HCT116 (cell line): ENCODE data around the gene GPI. TPM values are rescaled to one million over a fixed set of nuclear protein-coding genes. Genes with fewer than 3 reads are reported as not detected.

Source experiments
- ATAC-seq: fragments of 200-7000 bp; cut with Tn5 transposase; 2 replicates; pipeline ENCODE4 v1.9.1; 2020; ENCODE audit warnings: mild to moderate bottlenecking, moderate library complexity
- BruUV-seq: library from RNA; stranded (reverse); fragments of 400-500 nt; replicated peaks from 2 replicates; lab custom pipeline; 2021; lab: Mats Ljungman, UMichigan
- CTCF ChIA-PET: fragments of 300-600 bp; sonication (Branson Sonifier 250); formaldehyde crosslinking; loops from one replicate; lab custom pipeline; 2021; ENCODE audit warnings: antibody characterized with exemption; lab: Charles Lee
- POLR2A ChIA-PET: fragments of 300-600, 350-600 bp; sonication (Branson Sonifier 250); formaldehyde crosslinking; loops from one replicate; lab custom pipeline; 2021; ENCODE audit warnings: antibody characterized with exemption; lab: Charles Lee
- RAD21 ChIA-PET, 2 experiments: fragments of 300-600 bp; sonication (Branson Sonifier 250); formaldehyde crosslinking; loops; one replicate each; lab custom pipeline; 2023; ENCODE audit warnings: low total read pairs in 2 of 2; ENCODE audit not compliant: uncharacterized antibody in 2 of 2, unreplicated experiment in 2 of 2, low non-redundant PET in 1 of 2; lab: Charles Lee
- DNase-seq: peaks from one replicate; pipeline ENCODE4 v3.0.0-alpha.2; 2010; ENCODE audit warnings: low read depth, low spot score
- H2AFZ ChIP-seq: fragments of 200-600 bp; shearing (Covaris generic), sonication (generic); 2 replicates; pipeline ENCODE4 v1.6.1; 2017; ENCODE audit warnings: low read depth, mixed run types, mixed read lengths, antibody characterized with exemption, low read length; ENCODE audit not compliant: poor library complexity, severe bottlenecking
- H3K27ac ChIP-seq: 2 replicates; pipeline ENCODE4 v1.5.1; 2012; ENCODE audit warnings: low read depth, low read length
- H3K27me3 ChIP-seq: fragments of 200-600 bp; sonication (generic); 2 replicates; pipeline ENCODE4 v1.6.1; 2016; ENCODE audit warnings: mixed run types, low read length, mixed read lengths; ENCODE audit not compliant: insufficient read depth
- H3K36me3 ChIP-seq, 2 experiments: fragments of 200-500 bp in 1 of 2; fragments of 200-600 bp in 1 of 2; sonication (Bioruptor generic) in 1 of 2; sonication (generic) in 1 of 2; 2 replicates each; pipeline versions ENCODE4 v1.5.1 to v1.6.1; 2014 to 2016; ENCODE audit warnings: low read length in 2 of 2, inconsistent platforms in 1 of 2, mixed read lengths in 1 of 2, mixed run types in 1 of 2; ENCODE audit not compliant: insufficient read depth in 2 of 2, control insufficient read depth in 1 of 2
- H3K4me1 ChIP-seq, 2 experiments: fragments of 200-600 bp in 1 of 2; sonication (generic) in 1 of 2; 2 replicates each; pipeline versions ENCODE4 v1.5.1 to v1.6.1; 2012 to 2017; ENCODE audit warnings: low read length in 2 of 2, inconsistent platforms in 1 of 2, mild to moderate bottlenecking in 1 of 2, mixed read lengths in 1 of 2, mixed run types in 1 of 2, moderate library complexity in 1 of 2; ENCODE audit not compliant: insufficient read depth in 2 of 2, control insufficient read depth in 1 of 2
- H3K4me2 ChIP-seq: fragments of 200-600 bp; sonication (generic); 2 replicates; pipeline ENCODE4 v1.6.1; 2017; ENCODE audit warnings: mixed run types, low read length, mixed read lengths
- H3K4me3 ChIP-seq, 2 experiments: fragments of 200-600 bp in 1 of 2; sonication (generic) in 1 of 2; replicated peaks in 1 of 2; 2 replicates each; pipeline ENCODE4 v1.5.1; 2011 to 2016; ENCODE audit warnings: low read length in 2 of 2, control low read depth in 1 of 2, low read depth in 1 of 2, mild to moderate bottlenecking in 1 of 2, mixed read lengths in 1 of 2, mixed run types in 1 of 2
- H3K79me2 ChIP-seq: fragments of 200-600 bp; sonication (generic); 2 replicates; pipeline ENCODE4 v1.6.1; 2017; ENCODE audit warnings: mild to moderate bottlenecking, mixed run types, low read length, moderate library complexity, mixed read lengths; ENCODE audit not compliant: insufficient read depth
- H3K9ac ChIP-seq: fragments of 200-600 bp; sonication (generic); 2 replicates; pipeline ENCODE4 v1.6.1; 2016; ENCODE audit warnings: low read length, mixed read lengths
- H3K9me2 ChIP-seq: fragments of 200-600 bp; sonication (generic), shearing (Covaris generic); 2 replicates; pipeline ENCODE4 v1.6.1; 2017; ENCODE audit warnings: mixed run types, mild to moderate bottlenecking, moderate library complexity; ENCODE audit not compliant: insufficient read depth
- H3K9me3 ChIP-seq, 2 experiments: fragments of 200-500 bp in 1 of 2; fragments of 200-600 bp in 1 of 2; sonication (Bioruptor generic) in 1 of 2; sonication (generic) in 1 of 2; 2 replicates each; pipeline ENCODE4 v1.6.1; 2014 to 2017; ENCODE audit warnings: low read length in 2 of 2, mixed read lengths in 2 of 2, inconsistent platforms in 1 of 2, low read depth in 1 of 2, mild to moderate bottlenecking in 1 of 2, mixed run types in 1 of 2, moderate library complexity in 1 of 2; ENCODE audit not compliant: control insufficient read depth in 1 of 2, insufficient read depth in 1 of 2
- H4K20me1 ChIP-seq: fragments of 200-600 bp; sonication (generic), shearing (Covaris generic); 2 replicates; pipeline ENCODE4 v1.6.1; 2017; ENCODE audit warnings: mixed run types, mild to moderate bottlenecking, moderate library complexity; ENCODE audit not compliant: insufficient read depth
- ATF3 ChIP-seq: IDR thresholded peaks from 2 replicates; pipeline ENCODE4 v1.6.1; 2012
- CTCF ChIP-seq, 3 experiments: fragments of 200-600 bp in 1 of 3; sonication (generic) in 1 of 3; IDR thresholded peaks in 2 of 3; conservative IDR thresholded peaks in 1 of 3; 2 replicates each; pipeline ENCODE4 v1.5.1; 2012 to 2017; ENCODE audit warnings: low read depth in 2 of 3, low read length in 2 of 3, antibody characterized with exemption in 1 of 3, borderline replicate concordance in 1 of 3, control low read depth in 1 of 3, mild to moderate bottlenecking in 1 of 3, mixed read lengths in 1 of 3, mixed run types in 1 of 3, moderate library complexity in 1 of 3; ENCODE audit not compliant: insufficient read depth in 1 of 3
- EGR1 ChIP-seq: IDR thresholded peaks from 2 replicates; pipeline ENCODE4 v1.6.1; 2012; ENCODE audit warnings: low read depth
- ELF1 ChIP-seq: IDR thresholded peaks from 2 replicates; pipeline ENCODE4 v1.6.1; 2012; ENCODE audit warnings: low read depth, borderline replicate concordance
- EZH2phosphoT487 ChIP-seq: fragments of 200-600 bp; IDR thresholded peaks from 2 replicates; pipeline ENCODE4 v1.6.1; 2018; ENCODE audit warnings: antibody characterized with exemption, borderline replicate concordance
- FOSL1 ChIP-seq: IDR thresholded peaks from 2 replicates; pipeline ENCODE4 v1.6.1; 2012; ENCODE audit warnings: low read depth
- JUND ChIP-seq: IDR thresholded peaks from 2 replicates; pipeline ENCODE4 v1.6.1; 2012
- MAX ChIP-seq: IDR thresholded peaks from 2 replicates; pipeline ENCODE4 v1.6.1; 2012
- POLR2A ChIP-seq: IDR thresholded peaks from 2 replicates; pipeline ENCODE4 v1.7.0; 2011; ENCODE audit warnings: borderline replicate concordance; ENCODE audit not compliant: insufficient read depth, insufficient read length; ENCODE audit errors: extremely low read depth
- POLR2AphosphoS5 ChIP-seq: IDR thresholded peaks from 2 replicates; pipeline ENCODE4 v1.6.1; 2011; ENCODE audit warnings: mild to moderate bottlenecking, low read depth, low read length, moderate library complexity
- RAD21 ChIP-seq: IDR thresholded peaks from 2 replicates; pipeline ENCODE4 v1.6.1; 2012; ENCODE audit warnings: low read depth, mild to moderate bottlenecking
- REST ChIP-seq: IDR thresholded peaks from 2 replicates; pipeline ENCODE4 v1.6.1; 2012; ENCODE audit warnings: low read depth
- SIN3A ChIP-seq: IDR thresholded peaks from 2 replicates; pipeline ENCODE4 v1.6.1; 2012; ENCODE audit warnings: low read depth
- SP1 ChIP-seq: IDR thresholded peaks from 2 replicates; pipeline ENCODE4 v1.6.1; 2012; ENCODE audit warnings: low read depth
- SRF ChIP-seq: IDR thresholded peaks from 2 replicates; pipeline ENCODE4 v1.6.1; 2012; ENCODE audit warnings: low read depth
- YY1 ChIP-seq: IDR thresholded peaks from 2 replicates; pipeline ENCODE4 v1.6.1; 2011; ENCODE audit warnings: low read length, low read depth, moderate library complexity, mild to moderate bottlenecking; ENCODE audit not compliant: insufficient replicate concordance; ENCODE audit errors: extremely low read depth
- ZBTB33 ChIP-seq: IDR thresholded peaks from 2 replicates; pipeline ENCODE4 v1.6.1; 2011; ENCODE audit warnings: mild to moderate bottlenecking, low read length, moderate library complexity; ENCODE audit not compliant: insufficient replicate concordance; ENCODE audit errors: extremely low read depth
- ZFX ChIP-seq: fragments of 450-650 bp; IDR thresholded peaks from 2 replicates; pipeline ENCODE4 v1.6.1; 2017
- ZNF274 ChIP-seq: fragments of 200-500 bp; sonication (Bioruptor generic); IDR thresholded peaks from 2 replicates; pipeline ENCODE4 v1.6.1; 2014; ENCODE audit warnings: mild to moderate bottlenecking, low read depth, low read length, inconsistent platforms
- intact Hi-C: fragments of 100-400 bp; cut with micrococcal nuclease; formaldehyde crosslinking; loops from 2 replicates; pipeline ENCODE4 v1.10.0; 2022
- total RNA-seq: library from RNA; stranded (reverse); gene quantifications from one replicate; pipeline ENCODE4 v1.2.1, GENCODE V29; 2021; ENCODE audit not compliant: unreplicated experiment

GPI gene
- total RNA-seq, 1 experiment from 2014 or later: 787 TPM

- intact Hi-C loops: no loop called here
- Histone ChIP-seq H3K27me3 (no peaks in the 10 kb centered on the region), H3K9ac (peak within 1 kb of the TSS; percentile 97), H3K4me1 (peaks cover 5 to 14% of the 10 kb centered on the region in 2 experiments; a peak in 3 of 4 replicates), H3K9me3 (no peaks in the 10 kb centered on the region), H4K20me1 (no peaks in the 10 kb centered on the region), H3K36me3 (peaks cover 14 to 21% of the 10 kb centered on the region in 2 experiments), H2AFZ (peak within 1 kb of the TSS; percentile 30), H3K79me2 (peaks cover 50% of the 10 kb centered on the region), H3K9me2 (no peaks in the 10 kb centered on the region), H3K27ac (peak within 1 kb of the TSS; percentile 83), H3K4me3 (peak within 1 kb of the TSS; percentile 96 to 97), H3K4me2 (peak within 1 kb of the TSS; percentile 84)
- CTCF ChIA-PET: no interaction called here
- peak; percentile 88 for DNase-seq
- BruUV-seq: TSS peak; percentile 65
- POLR2A ChIA-PET: no interaction called here
- peak; percentile 94 for ATAC-seq
- RAD21 ChIA-PET: no interaction called here
- peak; percentile 91 for TF ChIP-seq YY1
- TF ChIP-seq POLR2A: peak; percentile 78
- TF ChIP-seq CTCF (IDR thresholded peaks at IDR 0.05 in 2 of 3, conservative IDR thresholded peaks at IDR 0.05 in 1 of 3; ENCODE audit: borderline replicate concordance in 1 of 3, insufficient read depth in 1 of 3, low read depth in 2 of 3, low read length in 2 of 3): no peak
- TF ChIP-seq REST: no peak
- no peak for TF ChIP-seq EZH2phosphoT487
- peak; percentile 64; the same call in 1 of the 2 replicates for TF ChIP-seq SIN3A
- TF ChIP-seq ZFX: peak; percentile 66; the same call in 1 of the 2 replicates
- peak; percentile 78 for TF ChIP-seq MAX
- TF ChIP-seq ELF1: no peak
- no peak for TF ChIP-seq ATF3
- TF ChIP-seq RAD21: no peak
- peak; percentile 83 for TF ChIP-seq EGR1
- TF ChIP-seq ZNF274: no peak
- no peak for TF ChIP-seq JUND
- TF ChIP-seq ZBTB33: no peak
- TF ChIP-seq FOSL1: no peak
- peak; percentile 77 for TF ChIP-seq POLR2AphosphoS5
- no peak for TF ChIP-seq SRF
- TF ChIP-seq SP1: peak; percentile 12; the same call in 1 of the 2 replicates
Measured at GRCh38 chr19:34404109-34404909, 39.3 kb downstream of the GPI start, which contains the start of gene PDCD2L. PDCD2L (plus strand) TSS chr19:34404399; CDS start chr19:34404431, 32 bp downstream.
